Kidney epithelial cell (primary cell): ENCODE measurements around the gene XRRA1. TPM values are rescaled to one million over a fixed set of nuclear protein-coding genes. Genes with fewer than 3 reads are reported as not detected.

Experiments used
- DNase-seq: peaks from one replicate; pipeline ENCODE4 v3.0.0-alpha.2; 2010; ENCODE audit warnings: low read depth
- H3K27me3 ChIP-seq: 2 replicates; pipeline ENCODE4 v1.6.0; 2011; ENCODE audit warnings: low read length; ENCODE audit not compliant: control insufficient read depth, insufficient read depth
- H3K36me3 ChIP-seq: 2 replicates; pipeline ENCODE4 v1.5.1; 2011; ENCODE audit warnings: low read length; ENCODE audit not compliant: control insufficient read depth, insufficient read depth
- H3K4me3 ChIP-seq: 2 replicates; pipeline ENCODE4 v1.5.1; 2011; ENCODE audit warnings: low read depth, mild to moderate bottlenecking, control low read depth, low read length
- CTCF ChIP-seq: IDR thresholded peaks from 2 replicates; pipeline ENCODE4 v1.5.1; 2011; ENCODE audit warnings: mild to moderate bottlenecking, moderate library complexity, low read length, control low read depth, inconsistent platforms; ENCODE audit not compliant: insufficient read depth, poor library complexity, severe bottlenecking
- total RNA-seq: library from RNA; depleted of rRNA; stranded (reverse); fragments of >200 nt; gene quantifications from 2 replicates; pipeline ENCODE4 v1.2.3, GENCODE V29; 2015

Gene XRRA1
- total RNA-seq, 1 donor from 2014 or later: 3.2 TPM

- no peak overlapping the region for H3K4me3 ChIP-seq
- no peaks in the 10 kb centered on the region for H3K27me3 ChIP-seq
- no peak for DNase-seq
- no peaks in the 10 kb centered on the region for H3K36me3 ChIP-seq
- no peak for TF ChIP-seq CTCF
Observed at GRCh38 chr11:74942073-74942759, 6.7 kb downstream of the XRRA1 start.

- Histone ChIP-seq H3K27me3 (no peaks in the 10 kb centered on the region), H3K4me3 (no peak overlapping the region), H3K36me3 (no peaks in the 10 kb centered on the region)
- no peak for TF ChIP-seq CTCF
- DNase-seq: no peak
Observed at GRCh38 chr11:74941492-74941891, 7.4 kb downstream of the XRRA1 start.

GRCh38 chr11:74937696-74938475 lies 11.0 kb downstream of the XRRA1 start:
- Histone ChIP-seq H3K4me3 (no peak overlapping the region), H3K27me3 (no peaks in the 10 kb centered on the region), H3K36me3 (peaks cover 1% of the 10 kb centered on the region)
- no peak for TF ChIP-seq CTCF
- no peak for DNase-seq

GRCh38 chr11:74936976-74937375 lies 11.9 kb downstream of the XRRA1 start:
- DNase-seq: no peak
- Histone ChIP-seq H3K27me3 (no peaks in the 10 kb centered on the region), H3K36me3 (peaks cover 1% of the 10 kb centered on the region), H3K4me3 (no peak overlapping the region)
- no peak for TF ChIP-seq CTCF

- TF ChIP-seq CTCF: no peak
- H3K4me3 ChIP-seq: no peak overlapping the region
- no peak for DNase-seq
- H3K36me3 ChIP-seq: peaks cover 1% of the 10 kb centered on the region
- no peaks in the 10 kb centered on the region for H3K27me3 ChIP-seq
Observed at GRCh38 chr11:74936087-74936486, 12.8 kb downstream of the XRRA1 start.
